GOT3 (cell line): ENCODE measurements around the gene RETREG2.
A peak's percentile ranks its signal among the peaks of the same experiment; 100 is the strongest.

Experiments used
- DNase-seq: peaks from one replicate; lab custom pipeline; 2025; ENCODE audit warnings: mixed read lengths; lab: John Stamatoyannopoulos, UW

RETREG2 gene

GRCh38 chr2:219215871-219216534 is 37.9 kb downstream of the RETREG2 start:
- no peak for DNase-seq

GRCh38 chr2:219216535-219216915 is 38.5 kb downstream of the RETREG2 start:
- DNase-seq = no peak

- DNase-seq = peak; percentile 67
Measured at GRCh38 chr2:219218217-219218731, 40.2 kb downstream of the RETREG2 start.

- peak; percentile 59 for DNase-seq
Measured at GRCh38 chr2:219218732-219219701, 40.9 kb downstream of the RETREG2 start, which contains the start of gene ABCB6. Gene ABCB6 (minus strand): TSS chr2:219218958. CDS start chr2:219218673, 285 bp downstream.

- no peak for DNase-seq
Measured at GRCh38 chr2:219219784-219220532, 41.9 kb downstream of the RETREG2 start.

- DNase-seq = no peak
Measured at GRCh38 chr2:219220652-219221402, 42.8 kb downstream of the RETREG2 start.

- DNase-seq = no peak
Measured at GRCh38 chr2:219221957-219222518, 44.0 kb downstream of the RETREG2 start.

GRCh38 chr2:219223831-219224610 is 45.9 kb downstream of the RETREG2 start:
- DNase-seq = no peak

GRCh38 chr2:219225350-219225749 is 47.3 kb downstream of the RETREG2 start:
- DNase-seq = no peak

- DNase-seq = no peak
Measured at GRCh38 chr2:219228041-219228910, 50.2 kb downstream of the RETREG2 start.

- no peak for DNase-seq
Measured at GRCh38 chr2:219228911-219229304, 50.8 kb downstream of the RETREG2 start.

- peak; percentile 89 for DNase-seq
Measured at GRCh38 chr2:219229305-219230058, 51.4 kb downstream of the RETREG2 start, which contains the start of the genes ANKZF1 and ATG9A. Gene ANKZF1 (plus strand): TSS chr2:219229806. CDS start chr2:219230258, 452 bp downstream. Gene ATG9A (minus strand): TSS chr2:219229636. CDS start chr2:219228024, 1,612 bp downstream.

- no peak for DNase-seq
Measured at GRCh38 chr2:219230059-219230540, 52.0 kb downstream of the RETREG2 start.

GRCh38 chr2:219234331-219234730 is 56.3 kb downstream of the RETREG2 start:
- no peak for DNase-seq
